Naive thymus-derived CD4-positive, alpha-beta T cell (primary cell): ENCODE results near the gene VSIG10. TPM values are rescaled to one million over a fixed set of nuclear protein-coding genes. Genes with fewer than 3 reads are reported as not detected.

Experiments used
- ATAC-seq: fragments of 150-1000 bp; cut with Tn5 transposase; 2 replicates; pipeline ENCODE4 v1.10.0; 2021; ENCODE audit warnings: mild to moderate bottlenecking, moderate library complexity
- CTCF ChIA-PET: fragments of 350-600 bp; sonication (Branson Sonifier 250); formaldehyde crosslinking; loops from one replicate; lab custom pipeline; 2021; ENCODE audit warnings: antibody characterized with exemption; lab: Charles Lee
- POLR2A ChIA-PET: fragments of 350-600 bp; sonication (Branson Sonifier 250); formaldehyde crosslinking; loops from one replicate; lab custom pipeline; 2021; ENCODE audit warnings: antibody characterized with exemption, inconsistent platforms; lab: Charles Lee
- DNase-seq, 9 donors: peaks; one replicate each; pipeline versions ENCODE4 v3.0.0 to v3.0.0-alpha.2; 2020 to 2022; ENCODE audit warnings: mixed read lengths in 1 of 9
- H3K27ac ChIP-seq: one replicate; pipeline ENCODE4 v1.7.0; 2013; ENCODE audit warnings: mild to moderate bottlenecking, low read depth, low read length, moderate library complexity
- H3K27me3 ChIP-seq, 2 donors: one replicate each; pipeline ENCODE4 v1.7.0; 2013; ENCODE audit warnings: low read length in 2 of 2, mild to moderate bottlenecking in 2 of 2, moderate library complexity in 2 of 2; ENCODE audit not compliant: control insufficient read depth in 2 of 2, insufficient read depth in 2 of 2
- H3K36me3 ChIP-seq, 3 experiments: 1 replicate in 2 of 3; 2 replicates in 1 of 3; pipeline ENCODE4 v1.7.0; 2013; ENCODE audit warnings: low read length in 3 of 3, mild to moderate bottlenecking in 3 of 3, moderate library complexity in 1 of 3; ENCODE audit not compliant: insufficient read depth in 3 of 3, control insufficient read depth in 2 of 3
- H3K4me1 ChIP-seq, 2 donors: one replicate each; pipeline ENCODE4 v1.7.0; 2013; ENCODE audit warnings: low read length in 2 of 2, mild to moderate bottlenecking in 2 of 2, moderate library complexity in 1 of 2; ENCODE audit not compliant: control insufficient read depth in 2 of 2, insufficient read depth in 2 of 2
- H3K4me3 ChIP-seq: 2 replicates; pipeline ENCODE4 v1.7.0; 2013; ENCODE audit warnings: mild to moderate bottlenecking, low read length
- H3K9me3 ChIP-seq, 3 experiments: 1 replicate in 2 of 3; 2 replicates in 1 of 3; pipeline ENCODE4 v1.7.0; 2013; ENCODE audit warnings: low read length in 3 of 3; ENCODE audit not compliant: control insufficient read depth in 2 of 3
- H3K27ac Mint-ChIP-seq, 9 donors: one replicate each; pipeline ENCODE4 v1.8.0; 2020 to 2022; ENCODE audit warnings: mixed read lengths in 9 of 9, mild to moderate bottlenecking in 8 of 9, moderate library complexity in 5 of 9, inconsistent platforms in 2 of 9
- H3K27me3 Mint-ChIP-seq, 5 donors: one replicate each; pipeline ENCODE4 v1.8.0; 2021 to 2022; ENCODE audit warnings: mixed read lengths in 5 of 5, mild to moderate bottlenecking in 1 of 5
- H3K36me3 Mint-ChIP-seq, 5 donors: one replicate each; pipeline ENCODE4 v1.8.0; 2020 to 2022; ENCODE audit warnings: mixed read lengths in 5 of 5, mild to moderate bottlenecking in 3 of 5, inconsistent platforms in 1 of 5
- H3K4me1 Mint-ChIP-seq, 7 donors: one replicate each; pipeline ENCODE4 v1.8.0; 2020 to 2022; ENCODE audit warnings: mixed read lengths in 7 of 7, mild to moderate bottlenecking in 3 of 7, inconsistent platforms in 1 of 7
- H3K4me3 Mint-ChIP-seq, 10 donors: one replicate each; pipeline ENCODE4 v1.8.0; 2020 to 2022; ENCODE audit warnings: mild to moderate bottlenecking in 10 of 10, mixed read lengths in 10 of 10, moderate library complexity in 6 of 10, inconsistent platforms in 2 of 10
- H3K9me3 Mint-ChIP-seq, 11 donors: one replicate each; pipeline ENCODE4 v1.8.0; 2020 to 2022; ENCODE audit warnings: mixed read lengths in 11 of 11, mild to moderate bottlenecking in 4 of 11, inconsistent platforms in 1 of 11, moderate library complexity in 1 of 11
- intact Hi-C, 2 donors: fragments of 100-400 bp; cut with micrococcal nuclease; formaldehyde crosslinking; loops; one replicate each; pipeline ENCODE4 v1.15.1; 2023
- polyA plus RNA-seq, 2 donors: library from polyadenylated mRNA; unstranded; fragments of 300-500 nt; fragmentation: Illumina TruSeq; gene quantifications; one replicate each; pipeline ENCODE4 v1.2.3, GENCODE V29; 2021
- total RNA-seq, 6 experiments: library from RNA in 5 of 6; stranded (reverse) in 5 of 6; gene quantifications; 1 replicate in 5 of 6; 2 replicates in 1 of 6; pipeline ENCODE4 v1.2.3 and lab custom pipeline; 2021 to 2026

The VSIG10 gene
- total and polyA plus RNA-seq, 7 experiments from 2014 or later, result 1.5 to 8.5 (median 5.3) TPM

- no peaks in the 10 kb centered on the region for H3K27me3 ChIP-seq
- ATAC-seq, result no peak
- H3K4me1 ChIP-seq, result no peaks in the 10 kb centered on the region
- POLR2A ChIA-PET, result no interaction called here
- intact Hi-C loops, result no loop called here
- H3K4me3 ChIP-seq, result no peak overlapping the region
- peak overlapping the region in 4 of 9 donors; percentile 47 to 83 (median 56) for H3K27ac Mint-ChIP-seq
- DNase-seq, result no peak
- H3K9me3 Mint-ChIP-seq, result no peaks in the 10 kb centered on the region
- H3K36me3 Mint-ChIP-seq, result peaks cover 0 to 65% (median 35%) of the 10 kb centered on the region in 5 donors
- no peaks in the 10 kb centered on the region for H3K27me3 Mint-ChIP-seq
- H3K4me1 Mint-ChIP-seq, result peaks cover 0 to 9% (median 4%) of the 10 kb centered on the region in 7 donors
- no peak overlapping the region for H3K27ac ChIP-seq
- H3K9me3 ChIP-seq, result no peaks in the 10 kb centered on the region
- CTCF ChIA-PET, result no interaction called here
- H3K36me3 ChIP-seq, result peaks cover 0 to 72% (median 8%) of the 10 kb centered on the region in 3 experiments
- H3K4me3 Mint-ChIP-seq, result no peak overlapping the region
Measured at GRCh38 chr12:118144499-118144898, 40.7 kb upstream of the VSIG10 start.

- peak overlapping the region in 1 of 9 donors; percentile 63 for H3K27ac Mint-ChIP-seq
- POLR2A ChIA-PET, result interaction anchor here (0.7 kb wide), 1 partner anchor 69 kb away, joined by 5 read pairs; no protein-coding TSS in a partner anchor
- H3K4me3 ChIP-seq, result no peak overlapping the region
- no peak for ATAC-seq
- peak overlapping the region in 1 of 10 donors; percentile 25 for H3K4me3 Mint-ChIP-seq
- intact Hi-C loops, result loop anchor here in 1 of 2 donors (1.0 kb wide), 1 partner anchor 76 kb away; no protein-coding TSS in a partner anchor
- CTCF ChIA-PET, result interaction anchor here (1.1 kb wide), 1 partner anchor 75 kb away, joined by 5 read pairs; no protein-coding TSS in a partner anchor
- no peak overlapping the region for H3K27ac ChIP-seq
- H3K27me3 ChIP-seq, result no peaks in the 10 kb centered on the region
- peaks cover 0 to 63% (median 10%) of the 10 kb centered on the region in 3 experiments for H3K36me3 ChIP-seq
- H3K36me3 Mint-ChIP-seq, result peaks cover 0 to 51% (median 27%) of the 10 kb centered on the region in 5 donors
- DNase-seq, result no peak
- no peaks in the 10 kb centered on the region for H3K9me3 ChIP-seq
- peaks cover 6 to 11% of the 10 kb centered on the region in 2 donors for H3K4me1 ChIP-seq
- H3K4me1 Mint-ChIP-seq, result peaks cover 7 to 30% (median 23%) of the 10 kb centered on the region in 7 donors
- H3K27me3 Mint-ChIP-seq, result no peaks in the 10 kb centered on the region
- no peaks in the 10 kb centered on the region for H3K9me3 Mint-ChIP-seq
Measured at GRCh38 chr12:118140825-118141224, 37.0 kb upstream of the VSIG10 start.

- Mint-ChIP-seq H3K4me1 (peaks cover 7 to 42% (median 33%) of the 10 kb centered on the region in 7 donors), H3K27me3 (no peaks in the 10 kb centered on the region), H3K9me3 (no peaks in the 10 kb centered on the region), H3K36me3 (peaks cover 0 to 25% (median 13%) of the 10 kb centered on the region in 5 donors), H3K4me3 (peak overlapping the region; percentile 86 to 99 (median 97)), H3K27ac (peak overlapping the region; percentile 66 to 96 (median 89))
- intact Hi-C loops, result loop anchor here (2.0 to 10.0 kb wide), 4 partner anchors 262 to 1402 kb away; partner anchors contain the start of genes RNFT2 (in 1 of the 2) and SPRING1 (in 1 of the 2)
- Histone ChIP-seq H3K9me3 (no peaks in the 10 kb centered on the region), H3K36me3 (peaks cover 0 to 34% (median 5%) of the 10 kb centered on the region in 3 experiments), H3K4me1 (peaks cover 6 to 17% of the 10 kb centered on the region in 2 donors), H3K27ac (peak overlapping the region; percentile 83), H3K27me3 (no peaks in the 10 kb centered on the region), H3K4me3 (peak overlapping the region; percentile 76)
- ChIA-PET CTCF (interaction anchor here (0.6 to 1.8 kb wide), 3 partner anchors 16 to 239 kb away, joined by 3 to 8 read pairs (median 4); partner anchors contain the start of gene SUDS3), POLR2A (interaction anchor here (0.8 to 2.4 kb wide), 4 partner anchors 12 to 239 kb away, joined by 3 to 27 read pairs (median 8); partner anchors contain the start of genes SUDS3 and WSB2)
- DNase-seq (no peak), ATAC-seq (no peak)
Measured at GRCh38 chr12:118137148-118137678, 33.4 kb upstream of the VSIG10 start.

- CTCF ChIA-PET, result interaction anchor here (0.6 to 1.8 kb wide), 3 partner anchors 15 to 240 kb away, joined by 3 to 8 read pairs (median 4); partner anchors contain the start of gene SUDS3
- H3K27ac Mint-ChIP-seq, result peak overlapping the region; percentile 66 to 96 (median 89)
- peak in 7 of 9 donors; percentile 10 to 45 (median 29) for DNase-seq
- no peaks in the 10 kb centered on the region for H3K9me3 Mint-ChIP-seq
- Histone ChIP-seq H3K36me3 (peaks cover 0 to 31% (median 5%) of the 10 kb centered on the region in 3 experiments), H3K9me3 (no peaks in the 10 kb centered on the region), H3K27ac (peak overlapping the region; percentile 83), H3K4me3 (peak overlapping the region; percentile 76), H3K27me3 (no peaks in the 10 kb centered on the region), H3K4me1 (peaks cover 6 to 17% of the 10 kb centered on the region in 2 donors)
- no peak for ATAC-seq
- peaks cover 7 to 46% (median 37%) of the 10 kb centered on the region in 7 donors for H3K4me1 Mint-ChIP-seq
- peaks cover 0 to 22% (median 12%) of the 10 kb centered on the region in 5 donors for H3K36me3 Mint-ChIP-seq
- intact Hi-C loops, result loop anchor here (1.0 to 10.0 kb wide), 10 partner anchors 15 to 1402 kb away; partner anchors contain the start of genes RFC5 (in 2 of the 2), RNFT2 (in 1 of the 2), SPRING1 (in 1 of the 2) and SUDS3 (in 1 of the 2)
- H3K4me3 Mint-ChIP-seq, result peak overlapping the region; percentile 86 to 99 (median 97)
- POLR2A ChIA-PET, result interaction anchor here (0.8 to 2.4 kb wide), 8 partner anchors 13 to 240 kb away, joined by 3 to 27 read pairs (median 5); partner anchors contain the start of genes SUDS3 and WSB2
- no peaks in the 10 kb centered on the region for H3K27me3 Mint-ChIP-seq
Measured at GRCh38 chr12:118136559-118137003, 32.8 kb upstream of the VSIG10 start.

- Histone ChIP-seq H3K9me3 (no peaks in the 10 kb centered on the region), H3K27ac (peak within 1 kb of the TSS; percentile 83), H3K27me3 (no peaks in the 10 kb centered on the region), H3K4me1 (peaks cover 6 to 17% of the 10 kb centered on the region in 2 donors), H3K36me3 (peaks cover 0 to 25% (median 5%) of the 10 kb centered on the region in 3 experiments), H3K4me3 (peak within 1 kb of the TSS; percentile 76)
- Mint-ChIP-seq H3K27ac (peak within 1 kb of the TSS; percentile 84 to 96 (median 91)), H3K27me3 (no peaks in the 10 kb centered on the region), H3K4me3 (peak within 1 kb of the TSS; percentile 86 to 99 (median 97)), H3K36me3 (peaks cover 0 to 17% (median 11%) of the 10 kb centered on the region in 5 donors), H3K9me3 (no peaks in the 10 kb centered on the region), H3K4me1 (peaks cover 7 to 46% (median 37%) of the 10 kb centered on the region in 7 donors)
- intact Hi-C loops, result loop anchor here (1.0 to 10.0 kb wide), 10 partner anchors 15 to 1401 kb away; partner anchors contain the start of genes RFC5 (in 2 of the 2), RNFT2 (in 1 of the 2), SPRING1 (in 1 of the 2) and SUDS3 (in 1 of the 2)
- POLR2A ChIA-PET, result interaction anchor here (1.2 to 2.4 kb wide), 7 partner anchors 13 to 241 kb away, joined by 4 to 27 read pairs (median 6); partner anchors contain the start of gene SUDS3
- peak; percentile 85 to 94 (median 89) for DNase-seq
- ATAC-seq, result peak; percentile 100
- CTCF ChIA-PET, result interaction anchor here (0.5 to 1.8 kb wide), 3 partner anchors 15 to 240 kb away, joined by 3 to 8 read pairs (median 4); partner anchors contain the start of gene SUDS3
Measured at GRCh38 chr12:118135788-118136558, 32.2 kb upstream of the VSIG10 start, which contains the start of gene PEBP1. TSS of gene PEBP1 (plus strand) at chr12:118136124. CDS start at chr12:118136210, 86 bp downstream.
